Upper lobe of right lung (tissue), 1 donor: ENCODE data around the gene LMO4. TPM values are rescaled to one million over a fixed set of nuclear protein-coding genes. Genes with fewer than 3 reads are reported as not detected.

Experiments used
- ATAC-seq: fragments of 200-7000 bp; cut with Tn5 transposase; one replicate; pipeline ENCODE4 v1.9.1; 2020; ENCODE audit warnings: mild to moderate bottlenecking, moderate library complexity
- DNase-seq: peaks from one replicate; pipeline ENCODE4 v3.0.0-alpha.2; 2020
- H3K27ac ChIP-seq: fragments of 200-600 bp; one replicate; pipeline ENCODE4 v1.8.0; 2022
- H3K27me3 ChIP-seq: fragments of 200-600 bp; one replicate; pipeline ENCODE4 v1.8.0; 2022; ENCODE audit warnings: mild to moderate bottlenecking
- H3K36me3 ChIP-seq: fragments of 200-600 bp; one replicate; pipeline ENCODE4 v1.8.0; 2022
- H3K4me1 ChIP-seq: fragments of 200-600 bp; one replicate; pipeline ENCODE4 v1.8.0; 2022
- H3K4me3 ChIP-seq: fragments of 200-600 bp; one replicate; pipeline ENCODE4 v1.8.0; 2022; ENCODE audit warnings: mild to moderate bottlenecking
- H3K9me3 ChIP-seq: fragments of 200-600 bp; one replicate; pipeline ENCODE4 v1.8.0; 2022
- CTCF ChIP-seq: fragments of 200-600 bp; IDR thresholded peaks from one replicate; pipeline ENCODE4 v1.8.0; 2022; ENCODE audit warnings: antibody characterized with exemption
- intact Hi-C: fragments of 100-400 bp; cut with DNase I; formaldehyde crosslinking; loops from one replicate; pipeline ENCODE4 v1.11.0; 2022
- total RNA-seq: library from RNA; stranded (reverse); fragmentation: NEBNext Ultra II Directional; extraction: Animal tissue kit (Norgen Biotek cat#: 25700); gene quantifications from one replicate; pipeline ENCODE4 v1.2.1, GENCODE V29; 2021
- donor health status: DM: no; HTN: yes; CAD: no; lungs with severe emphysema.

Gene LMO4
- total RNA-seq, 1 donor from 2014 or later, result 46.5 TPM

DNA sequence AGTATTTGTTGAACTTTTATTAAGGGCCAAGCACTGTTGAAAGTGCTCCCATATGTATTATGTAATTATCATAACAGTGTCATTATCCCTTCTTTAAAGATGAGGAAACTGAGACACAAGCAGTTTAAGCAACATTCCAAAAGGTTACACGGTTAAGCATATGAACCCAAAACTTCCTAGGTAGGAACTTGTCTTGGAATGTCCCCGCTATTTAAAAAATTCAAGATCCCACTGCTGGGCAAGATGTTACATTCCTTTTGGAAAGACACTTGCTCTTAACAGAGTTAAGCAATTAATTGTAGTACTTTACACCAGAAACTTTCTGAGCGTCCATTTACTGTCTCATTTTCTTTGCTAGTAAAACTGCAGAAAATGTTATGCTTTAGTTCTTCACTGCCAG lies 15.6 kb downstream of the LMO4 start:
- peaks cover 75% of the 10 kb centered on the region for H3K36me3 ChIP-seq
- intact Hi-C loops, result no loop called here
- ATAC-seq, result no peak

GRCh38 chr1:87346130-87346814 lies 17.6 kb downstream of the LMO4 start:
- no peak for ATAC-seq
- Histone ChIP-seq H3K27ac (no peak overlapping the region), H3K27me3 (no peaks in the 10 kb centered on the region), H3K9me3 (no peaks in the 10 kb centered on the region), H3K4me1 (peaks cover 6% of the 10 kb centered on the region), H3K4me3 (no peak overlapping the region), H3K36me3 (peaks cover 54% of the 10 kb centered on the region)
- TF ChIP-seq CTCF, result no peak
- intact Hi-C loops, result no loop called here
- DNase-seq, result no peak

More for the DNA sequence above, 15.6 kb downstream of the LMO4 start:
- Histone ChIP-seq H3K4me1 (peaks cover 6% of the 10 kb centered on the region), H3K27ac (no peak overlapping the region), H3K9me3 (no peaks in the 10 kb centered on the region), H3K4me3 (no peak overlapping the region), H3K27me3 (no peaks in the 10 kb centered on the region)
- no peak for TF ChIP-seq CTCF
- DNase-seq, result no peak

- ATAC-seq, result no peak
Observed at GRCh38 chr1:87348341-87349019, 19.8 kb downstream of the LMO4 start.

GRCh38 chr1:87349036-87349435 lies 20.4 kb downstream of the LMO4 start:
- no peaks in the 10 kb centered on the region for H3K9me3 ChIP-seq
- peaks cover 6% of the 10 kb centered on the region for H3K4me1 ChIP-seq
- no peak overlapping the region for H3K27ac ChIP-seq
- peaks cover 29% of the 10 kb centered on the region for H3K36me3 ChIP-seq
- intact Hi-C loops, result no loop called here
- no peak for ATAC-seq
- no peak overlapping the region for H3K4me3 ChIP-seq
- TF ChIP-seq CTCF, result no peak
- H3K27me3 ChIP-seq, result no peaks in the 10 kb centered on the region
- no peak for DNase-seq

More at GRCh38 chr1:87348341-87349019, 19.8 kb downstream of the LMO4 start:
- H3K36me3 ChIP-seq, result peaks cover 35% of the 10 kb centered on the region
- no peaks in the 10 kb centered on the region for H3K27me3 ChIP-seq
- no peak overlapping the region for H3K4me3 ChIP-seq
- no peak for DNase-seq
- no peak for TF ChIP-seq CTCF
- no peaks in the 10 kb centered on the region for H3K9me3 ChIP-seq
- no peak overlapping the region for H3K27ac ChIP-seq
- intact Hi-C loops, result no loop called here
- peaks cover 6% of the 10 kb centered on the region for H3K4me1 ChIP-seq

- no peaks in the 10 kb centered on the region for H3K27me3 ChIP-seq
- no peak for TF ChIP-seq CTCF
- ATAC-seq (no peak), DNase-seq (no peak)
- H3K4me3 ChIP-seq, result no peak overlapping the region
- H3K36me3 ChIP-seq, result no peaks in the 10 kb centered on the region
- H3K9me3 ChIP-seq, result no peaks in the 10 kb centered on the region
- no peaks in the 10 kb centered on the region for H3K4me1 ChIP-seq
- H3K27ac ChIP-seq, result no peak overlapping the region
- intact Hi-C loops, result no loop called here
Observed at GRCh38 chr1:87355894-87356293, 27.2 kb downstream of the LMO4 start.
